IMR-90 (cell line): ENCODE measurements around the gene EXOC6.

Experiments used
- CEBPB ChIP-seq: IDR thresholded peaks from 2 replicates; pipeline ENCODE4 v1.6.1; 2012; ENCODE audit warnings: low read depth, low read length, improper control_type of control experiment
- POLR2A ChIP-seq: IDR thresholded peaks from 2 replicates; pipeline ENCODE4 v1.6.1; 2012; ENCODE audit warnings: mild to moderate bottlenecking, low read depth, low read length
- TF ChIP-seq, protein P1 (sequence below): conservative IDR thresholded peaks from 2 replicates; pipeline ENCODE4 v1.5.1; 2012; ENCODE audit warnings: mild to moderate bottlenecking, low read depth, low read length, improper control_type of control experiment

GRCh38 chr10:92849234-92849525 lies 860 bp downstream of the EXOC6 start:
- TF ChIP-seq POLR2A (no peak), CEBPB (no peak)
- TF ChIP-seq, protein P1, sequence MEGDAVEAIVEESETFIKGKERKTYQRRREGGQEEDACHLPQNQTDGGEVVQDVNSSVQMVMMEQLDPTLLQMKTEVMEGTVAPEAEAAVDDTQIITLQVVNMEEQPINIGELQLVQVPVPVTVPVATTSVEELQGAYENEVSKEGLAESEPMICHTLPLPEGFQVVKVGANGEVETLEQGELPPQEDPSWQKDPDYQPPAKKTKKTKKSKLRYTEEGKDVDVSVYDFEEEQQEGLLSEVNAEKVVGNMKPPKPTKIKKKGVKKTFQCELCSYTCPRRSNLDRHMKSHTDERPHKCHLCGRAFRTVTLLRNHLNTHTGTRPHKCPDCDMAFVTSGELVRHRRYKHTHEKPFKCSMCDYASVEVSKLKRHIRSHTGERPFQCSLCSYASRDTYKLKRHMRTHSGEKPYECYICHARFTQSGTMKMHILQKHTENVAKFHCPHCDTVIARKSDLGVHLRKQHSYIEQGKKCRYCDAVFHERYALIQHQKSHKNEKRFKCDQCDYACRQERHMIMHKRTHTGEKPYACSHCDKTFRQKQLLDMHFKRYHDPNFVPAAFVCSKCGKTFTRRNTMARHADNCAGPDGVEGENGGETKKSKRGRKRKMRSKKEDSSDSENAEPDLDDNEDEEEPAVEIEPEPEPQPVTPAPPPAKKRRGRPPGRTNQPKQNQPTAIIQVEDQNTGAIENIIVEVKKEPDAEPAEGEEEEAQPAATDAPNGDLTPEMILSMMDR: no peak
